GM12878 (cell line): ENCODE data around the gene CCL4L2. TPM values are rescaled to one million over a fixed set of nuclear protein-coding genes. Genes with fewer than 3 reads are reported as not detected.
A peak's percentile ranks its signal among the peaks of the same experiment; 100 is the strongest.
"Not testable (repeated sequence)": the region's sequence is repeated elsewhere in the genome, so short reads cannot be mapped to it uniquely, and the experiment has no call there.

Source experiments
- ATAC-seq: fragments of 200-7000 bp; cut with Tn5 transposase; 3 replicates; pipeline ENCODE4 v1.9.1; 2020; ENCODE audit warnings: mild to moderate bottlenecking, moderate library complexity
- BruUV-seq: library from RNA; stranded (reverse); fragments of 400-500 nt; replicated peaks from 2 replicates; lab custom pipeline; 2021; lab: Mats Ljungman, UMichigan
- CTCF ChIA-PET: fragments of 300-600 bp; sonication (Branson Sonifier 250); formaldehyde crosslinking; extraction: SDS; loops from one replicate; lab custom pipeline; 2021; ENCODE audit warnings: inconsistent platforms; lab: Yijun Ruan, JAX
- POLR2A ChIA-PET: fragments of 350-600 bp; formaldehyde crosslinking; extraction: SDS; loops from one replicate; lab custom pipeline; 2021; ENCODE audit warnings: inconsistent platforms; lab: Charles Lee
- RAD21 ChIA-PET: fragments of 300-600 bp; sonication (Branson Sonifier 250); formaldehyde crosslinking; loops from one replicate; lab custom pipeline; 2023; ENCODE audit warnings: antibody characterized with exemption; ENCODE audit not compliant: unreplicated experiment; lab: Charles Lee
- SMC1A ChIA-PET: fragments of 300-600 bp; sonication (Branson Sonifier 250); formaldehyde crosslinking; loops from one replicate; lab custom pipeline; 2023; ENCODE audit not compliant: unreplicated experiment, uncharacterized antibody; lab: Charles Lee
- DNase-seq: peaks from one replicate; pipeline ENCODE4 v3.0.0-alpha.2; 2011; ENCODE audit warnings: low read depth, low spot score
- FAIRE-seq: peaks from 3 replicates; lab custom pipeline; 2011; peaks lifted over from hg19 to GRCh38; lab: Jason Lieb, UNC
- H2AFZ ChIP-seq: 2 replicates; pipeline ENCODE4 v1.6.0; 2011; ENCODE audit warnings: low read depth, low read length, control low read depth; ENCODE audit not compliant: control insufficient read depth
- H3K27ac ChIP-seq: 2 replicates; pipeline ENCODE4 v1.5.1; 2011; ENCODE audit warnings: control low read depth; ENCODE audit not compliant: control insufficient read depth, insufficient read depth
- H3K27me3 ChIP-seq, 2 experiments: replicated peaks in 1 of 2; 2 replicates each; pipeline versions ENCODE4 v1.6.0 to v1.6.1; 2011; ENCODE audit warnings: low read length in 1 of 2; ENCODE audit not compliant: control insufficient read depth in 2 of 2, insufficient read depth in 2 of 2
- H3K36me3 ChIP-seq, 2 experiments: 2 replicates each; pipeline ENCODE4 v1.5.1; 2011; ENCODE audit warnings: low read length in 1 of 2; ENCODE audit not compliant: control insufficient read depth in 2 of 2, insufficient read depth in 2 of 2
- H3K4me1 ChIP-seq: 2 replicates; pipeline ENCODE4 v1.6.1; 2011; ENCODE audit warnings: mild to moderate bottlenecking, low read length, moderate library complexity, mixed read lengths; ENCODE audit not compliant: control insufficient read depth, insufficient read depth
- H3K4me2 ChIP-seq: 2 replicates; pipeline ENCODE4 v1.6.0; 2011; ENCODE audit warnings: control low read depth; ENCODE audit not compliant: control insufficient read depth, insufficient read depth
- H3K4me3 ChIP-seq: fragments of 200-600 bp; sonication (generic); 2 replicates; pipeline ENCODE4 v1.5.1; 2016
- H3K79me2 ChIP-seq: 2 replicates; pipeline ENCODE4 v1.6.0; 2011; ENCODE audit warnings: low read length; ENCODE audit not compliant: control insufficient read depth, insufficient read depth
- H3K9ac ChIP-seq: 2 replicates; pipeline ENCODE4 v1.8.0; 2011; ENCODE audit warnings: low read length, control low read depth, mixed read lengths; ENCODE audit not compliant: control insufficient read depth, insufficient read depth
- H3K9me3 ChIP-seq: replicated peaks from 3 replicates; pipeline ENCODE4 v1.5.1; 2011; ENCODE audit warnings: mild to moderate bottlenecking, low read length; ENCODE audit not compliant: control insufficient read depth, insufficient read depth
- H4K20me1 ChIP-seq: 2 replicates; pipeline ENCODE4 v1.6.0; 2011; ENCODE audit not compliant: control insufficient read depth, insufficient read depth
- POLR2AphosphoS5 ChIP-seq: IDR thresholded peaks from 2 replicates; pipeline ENCODE4 v1.6.1; 2011; ENCODE audit warnings: mild to moderate bottlenecking, low read length, inconsistent platforms
- WGBS: methylation state at CpG from one replicate; pipeline ENCODE4 v1.1.6; 2016; ENCODE audit warnings: low lambda C conversion rate; ENCODE audit not compliant: insufficient replicate concordance, insufficient coverage; ENCODE audit errors: missing lambda C conversion rate; 5-methylcytosine and 5-hydroxymethylcytosine counted together
- in situ Hi-C: fragments of 300-500 bp; cut with MboI; formaldehyde crosslinking; loops from 9 replicates; pipeline ENCODE4 v1.14.3; 2018; ENCODE audit warnings: mixed read lengths
- intact Hi-C: fragments of 100-400 bp; cut with micrococcal nuclease; formaldehyde crosslinking; loops from one replicate; pipeline ENCODE4 v1.14.2; 2022; ENCODE audit not compliant: unreplicated experiment
- polyA plus RNA-seq, 11 experiments: library from polyadenylated mRNA; depleted of rRNA in 4 of 11; unstranded in 6 of 11; stranded (reverse) in 5 of 11; fragments of >200 nt; fragmentation: Nextera tagmentation in 4 of 11; fragmentation: Illumina TruSeq in 1 of 11; extraction: Ambion mirVana in 4 of 11; extraction: Trizol in 1 of 11; gene quantifications; 1 replicate in 1 of 11; 2 replicates in 10 of 11; pipeline versions ENCODE4 v1.2.1 to v1.2.3, GENCODE V29; 2011 to 2016; ENCODE audit warnings: inconsistent platforms in 2 of 11, missing spikeins in 2 of 11, low read depth in 1 of 11
- total RNA-seq, 4 experiments: library from RNA; depleted of rRNA in 3 of 4; stranded (reverse); fragments of >200 nt in 3 of 4; fragmentation: Illumina TruSeq in 1 of 4; extraction: Trizol in 1 of 4; gene quantifications; 2 replicates each; pipeline versions ENCODE4 v1.2.1 to v1.2.3, GENCODE V29; 2013 to 2021
- TF ChIP-seq, protein P1 (sequence below): fragments of 450-650 bp; formaldehyde crosslinking; IDR thresholded peaks from 2 replicates; pipeline ENCODE4 v1.5.0; 2022; ENCODE audit warnings: mild to moderate bottlenecking, missing genetic modification characterization
- TF ChIP-seq, protein P2 (sequence below): fragments of 450-650 bp; IDR thresholded peaks from 2 replicates; pipeline ENCODE4 v1.6.1; 2016; ENCODE audit warnings: mild to moderate bottlenecking

The CCL4L2 gene
- total and polyA plus RNA-seq, 10 of the 15 experiments (the other 5 are each of a cell fraction or from before 2014, with no cell fraction given): 2.3 to 275 (median 14.5) TPM

DNA sequence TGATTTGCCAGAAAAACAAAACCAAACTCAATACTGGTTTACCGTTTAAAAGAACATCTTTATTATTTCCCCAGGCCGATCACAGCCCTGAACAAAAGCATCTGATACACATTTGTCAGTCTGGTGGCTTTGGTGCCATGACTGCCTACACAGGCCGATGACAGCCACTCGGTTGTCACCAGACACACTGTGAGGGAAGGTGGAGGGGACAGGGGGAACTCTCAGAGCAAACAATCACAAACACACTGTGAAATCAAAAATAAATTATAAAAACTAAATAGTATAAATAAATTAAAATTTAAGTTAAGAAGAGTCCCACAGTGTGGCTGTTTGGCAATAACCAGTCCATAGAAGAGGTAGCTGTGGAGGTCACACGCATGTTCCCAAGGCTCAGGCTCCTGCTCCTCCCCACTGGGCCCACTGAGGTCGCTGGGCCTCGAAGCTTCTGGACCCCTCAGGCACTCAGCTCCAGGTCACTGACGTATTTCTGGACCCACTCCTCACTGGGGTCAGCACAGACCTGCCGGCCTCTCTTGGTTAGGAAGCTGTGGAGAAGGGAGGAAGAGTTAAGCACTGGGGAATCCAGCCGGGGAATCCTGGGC, 15.9 kb upstream of the CCL4L2 start:
- H3K79me2 ChIP-seq, DNase-seq, intact Hi-C loops, H4K20me1 ChIP-seq, ATAC-seq, BruUV-seq, H3K4me3 ChIP-seq, H3K9ac ChIP-seq, H3K4me2 ChIP-seq, H3K36me3 ChIP-seq, FAIRE-seq, H3K9me3 ChIP-seq, H3K27ac ChIP-seq, H3K27me3 ChIP-seq, H2AFZ ChIP-seq: not testable (repeated sequence)
- ChIA-PET CTCF (interaction anchor here (0.6 to 1.1 kb wide), 3 partner anchors 10 to 226 kb away, joined by 3 read pairs; no protein-coding TSS in a partner anchor), RAD21 (interaction anchor here (0.6 to 1.2 kb wide), 3 partner anchors 15 to 106 kb away, joined by 3 to 6 read pairs (median 6); no protein-coding TSS in a partner anchor), POLR2A (interaction anchor here (0.6 to 1.6 kb wide), 3 partner anchors 105 to 108 kb away, joined by 3 to 5 read pairs (median 3); partner anchors contain the start of gene CCL3), SMC1A (interaction anchor here (0.6 kb wide), 1 partner anchor 105 kb away, joined by 13 read pairs; the partner anchor contains the start of gene CCL3)
- in situ Hi-C loops: loop anchor here (5.0 kb wide), 1 partner anchor 108 kb away; no protein-coding TSS in a partner anchor
- H3K4me1 ChIP-seq: peaks cover 19% of the 10 kb centered on the region
- WGBS: 64% methylated on average over 9 of the region's 10 CpGs
- peak; percentile 61; the same call in 1 of the 2 replicates for TF ChIP-seq POLR2AphosphoS5

DNA sequence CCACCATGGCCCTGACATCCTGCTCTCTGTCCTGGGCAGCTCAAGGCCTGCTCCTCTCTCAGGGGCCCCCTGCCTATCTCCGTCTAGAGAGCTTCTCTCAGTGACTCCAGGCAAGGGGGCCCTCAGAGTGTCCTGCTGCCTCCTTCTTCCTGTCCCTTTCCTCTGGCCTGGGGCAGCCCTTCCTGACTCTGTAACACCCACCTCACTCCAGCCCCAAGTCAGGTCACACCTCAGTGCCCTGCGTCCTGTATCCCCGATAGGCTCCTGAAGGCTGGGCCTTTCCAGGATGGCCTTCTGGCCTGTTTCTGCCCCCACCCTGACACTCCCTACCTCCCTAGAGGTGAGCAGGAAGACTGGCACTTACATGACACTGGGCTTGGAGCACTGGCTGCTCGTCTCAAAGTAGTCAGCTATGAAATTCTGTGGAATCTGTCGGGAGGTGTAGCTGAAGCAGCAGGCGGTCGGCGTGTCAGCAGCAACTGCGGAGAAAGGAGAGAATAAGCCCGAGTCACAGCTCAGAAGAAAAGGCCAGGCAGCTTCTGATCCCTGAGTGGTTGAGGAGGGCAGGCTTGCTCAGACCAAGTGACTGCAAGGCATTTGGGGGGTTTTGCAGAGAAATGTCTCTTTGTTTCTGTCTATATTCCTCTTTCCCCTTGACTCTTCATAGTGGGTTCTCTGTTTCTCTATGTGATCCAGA, 15.3 kb upstream of the CCL4L2 start:
- peak overlapping the region; percentile 71; the same call in 1 of the 2 replicates for H3K27ac ChIP-seq
- H3K36me3 ChIP-seq: no peaks in the 10 kb centered on the region
- TF ChIP-seq, protein P1, sequence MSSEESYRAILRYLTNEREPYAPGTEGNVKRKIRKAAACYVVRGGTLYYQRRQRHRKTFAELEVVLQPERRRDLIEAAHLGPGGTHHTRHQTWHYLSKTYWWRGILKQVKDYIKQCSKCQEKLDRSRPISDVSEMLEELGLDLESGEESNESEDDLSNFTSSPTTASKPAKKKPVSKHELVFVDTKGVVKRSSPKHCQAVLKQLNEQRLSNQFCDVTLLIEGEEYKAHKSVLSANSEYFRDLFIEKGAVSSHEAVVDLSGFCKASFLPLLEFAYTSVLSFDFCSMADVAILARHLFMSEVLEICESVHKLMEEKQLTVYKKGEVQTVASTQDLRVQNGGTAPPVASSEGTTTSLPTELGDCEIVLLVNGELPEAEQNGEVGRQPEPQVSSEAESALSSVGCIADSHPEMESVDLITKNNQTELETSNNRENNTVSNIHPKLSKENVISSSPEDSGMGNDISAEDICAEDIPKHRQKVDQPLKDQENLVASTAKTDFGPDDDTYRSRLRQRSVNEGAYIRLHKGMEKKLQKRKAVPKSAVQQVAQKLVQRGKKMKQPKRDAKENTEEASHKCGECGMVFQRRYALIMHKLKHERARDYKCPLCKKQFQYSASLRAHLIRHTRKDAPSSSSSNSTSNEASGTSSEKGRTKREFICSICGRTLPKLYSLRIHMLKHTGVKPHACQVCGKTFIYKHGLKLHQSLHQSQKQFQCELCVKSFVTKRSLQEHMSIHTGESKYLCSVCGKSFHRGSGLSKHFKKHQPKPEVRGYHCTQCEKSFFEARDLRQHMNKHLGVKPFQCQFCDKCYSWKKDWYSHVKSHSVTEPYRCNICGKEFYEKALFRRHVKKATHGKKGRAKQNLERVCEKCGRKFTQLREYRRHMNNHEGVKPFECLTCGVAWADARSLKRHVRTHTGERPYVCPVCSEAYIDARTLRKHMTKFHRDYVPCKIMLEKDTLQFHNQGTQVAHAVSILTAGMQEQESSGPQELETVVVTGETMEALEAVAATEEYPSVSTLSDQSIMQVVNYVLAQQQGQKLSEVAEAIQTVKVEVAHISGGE (CRISPR knock-in tag): no peak
- TF ChIP-seq POLR2AphosphoS5: 0 out of 2 replicates have a peak, but pooled peaks have one; percentile 25
- TF ChIP-seq, protein P2, sequence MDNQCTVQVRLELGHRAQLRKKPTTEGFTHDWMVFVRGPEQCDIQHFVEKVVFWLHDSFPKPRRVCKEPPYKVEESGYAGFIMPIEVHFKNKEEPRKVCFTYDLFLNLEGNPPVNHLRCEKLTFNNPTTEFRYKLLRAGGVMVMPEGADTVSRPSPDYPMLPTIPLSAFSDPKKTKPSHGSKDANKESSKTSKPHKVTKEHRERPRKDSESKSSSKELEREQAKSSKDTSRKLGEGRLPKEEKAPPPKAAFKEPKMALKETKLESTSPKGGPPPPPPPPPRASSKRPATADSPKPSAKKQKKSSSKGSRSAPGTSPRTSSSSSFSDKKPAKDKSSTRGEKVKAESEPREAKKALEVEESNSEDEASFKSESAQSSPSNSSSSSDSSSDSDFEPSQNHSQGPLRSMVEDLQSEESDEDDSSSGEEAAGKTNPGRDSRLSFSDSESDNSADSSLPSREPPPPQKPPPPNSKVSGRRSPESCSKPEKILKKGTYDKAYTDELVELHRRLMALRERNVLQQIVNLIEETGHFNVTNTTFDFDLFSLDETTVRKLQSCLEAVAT: peak; percentile 71
- ChIA-PET SMC1A (interaction anchor here (0.6 to 0.9 kb wide), 2 partner anchors 18 to 106 kb away, joined by 3 to 13 read pairs; partner anchors contain the start of gene CCL3), POLR2A (interaction anchor here (0.6 to 1.6 kb wide), 3 partner anchors 105 to 108 kb away, joined by 3 to 5 read pairs (median 3); partner anchors contain the start of gene CCL3), RAD21 (interaction anchor here (0.6 to 1.5 kb wide), 4 partner anchors 11 to 107 kb away, joined by 3 to 6 read pairs (median 4); no protein-coding TSS in a partner anchor), CTCF (interaction anchor here (0.6 to 1.1 kb wide), 3 partner anchors 11 to 226 kb away, joined by 3 read pairs; no protein-coding TSS in a partner anchor)
- FAIRE-seq (no peak), DNase-seq (no peak), ATAC-seq (no peak)
- BruUV-seq: no TSS peak
- in situ Hi-C loops: loop anchor here (5.0 kb wide), 1 partner anchor 108 kb away; no protein-coding TSS in a partner anchor
- no peak overlapping the region for H2AFZ ChIP-seq
- H4K20me1 ChIP-seq: no peaks in the 10 kb centered on the region
- no peaks in the 10 kb centered on the region for H3K27me3 ChIP-seq
- H3K9ac ChIP-seq: peak overlapping the region; percentile 47; the same call in 1 of the 2 replicates
- H3K4me3 ChIP-seq: no peak overlapping the region
- H3K79me2 ChIP-seq: no peaks in the 10 kb centered on the region
- intact Hi-C loops: no loop called here
- peaks cover 19% of the 10 kb centered on the region for H3K4me1 ChIP-seq
- 65% methylated on average over 8 of the region's 10 CpGs for WGBS
- H3K9me3 ChIP-seq: no peaks in the 10 kb centered on the region
- H3K4me2 ChIP-seq: 0 out of 2 replicates have a peak overlapping the region, but pooled peaks have one; percentile 55
